Stimulated activated CD8-positive, alpha-beta memory T cell treated with anti-CD3 and anti-CD28 coated beads, Interleukin-7, amount 100 ng/mL, for 4 hours (primary cell): Measurements from ENCODE around the gene PCDHGA3.
"Not testable (repeated sequence)": the region's sequence is repeated elsewhere in the genome, so short reads cannot be mapped to it uniquely, and the experiment has no call there.

ENCODE experiments used
- DNase-seq, 2 donors: peaks; one replicate each; pipeline ENCODE4 v3.0.0-alpha.2; 2020; ENCODE audit warnings: low read depth in 2 of 2

PCDHGA3 gene

GRCh38 chr5:141343242-141343952 lies at the start of gene PCDHGA3:
Gene PCDHGA3 (plus strand): TSS chr5:141343829. CDS start chr5:141344034, 205 bp downstream.
- DNase-seq, result no peak

GRCh38 chr5:141298376-141298775 lies 45.3 kb upstream of the PCDHGA3 start:
- no peak for DNase-seq

DNA sequence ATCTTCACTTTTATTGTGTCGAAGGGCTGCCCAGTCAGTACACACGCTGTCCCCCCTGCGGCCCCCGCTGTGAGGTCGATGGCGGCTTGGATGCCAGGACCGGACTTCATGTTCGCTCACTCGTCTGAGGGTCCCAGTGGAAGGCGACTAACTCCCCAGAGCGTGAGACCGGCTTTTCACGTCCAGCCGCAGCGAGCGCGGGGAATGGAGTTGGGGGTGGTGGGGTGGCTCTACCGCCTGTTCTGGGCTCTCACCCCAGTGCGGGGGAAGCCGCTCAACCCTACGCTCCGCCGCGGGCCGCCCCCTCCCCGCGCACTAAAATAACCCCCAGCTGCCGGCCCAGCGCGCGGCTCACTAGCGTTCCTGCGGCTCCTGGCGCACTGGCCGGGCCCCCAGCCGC lies 39.9 kb upstream of the PCDHGA3 start, which contains the start of gene SLC25A2:
Gene SLC25A2 (minus strand): TSS at position 294 of the 400 bp plus-strand sequence. CDS start 184 bp downstream, at position 110.
- DNase-seq, result no peak

DNA sequence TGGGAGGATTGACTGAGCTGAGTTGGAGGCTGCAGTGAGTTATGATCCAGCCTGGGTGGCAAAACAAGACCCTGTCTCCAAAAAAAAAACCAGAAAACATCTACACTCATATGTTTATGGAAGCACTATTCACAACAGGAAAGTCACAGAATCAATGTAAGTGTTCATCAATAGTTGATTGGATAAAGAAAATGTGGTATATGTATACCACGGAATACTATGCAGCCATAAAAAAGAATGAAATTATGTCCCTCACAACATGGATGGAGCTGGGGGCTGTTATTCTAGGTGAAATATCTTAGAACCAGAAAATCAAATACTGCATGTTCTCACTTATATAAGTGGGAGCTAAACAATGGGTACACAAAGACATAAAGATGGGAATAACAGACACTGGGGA lies 37.0 kb upstream of the PCDHGA3 start:
- DNase-seq, result no peak

GRCh38 chr5:141313711-141314110 lies 29.9 kb upstream of the PCDHGA3 start:
- DNase-seq, result no peak

- not testable (repeated sequence) for DNase-seq
These were observed 26.7 kb upstream of the PCDHGA3 start for GRCh38 chr5:141316963-141317362.

DNA sequence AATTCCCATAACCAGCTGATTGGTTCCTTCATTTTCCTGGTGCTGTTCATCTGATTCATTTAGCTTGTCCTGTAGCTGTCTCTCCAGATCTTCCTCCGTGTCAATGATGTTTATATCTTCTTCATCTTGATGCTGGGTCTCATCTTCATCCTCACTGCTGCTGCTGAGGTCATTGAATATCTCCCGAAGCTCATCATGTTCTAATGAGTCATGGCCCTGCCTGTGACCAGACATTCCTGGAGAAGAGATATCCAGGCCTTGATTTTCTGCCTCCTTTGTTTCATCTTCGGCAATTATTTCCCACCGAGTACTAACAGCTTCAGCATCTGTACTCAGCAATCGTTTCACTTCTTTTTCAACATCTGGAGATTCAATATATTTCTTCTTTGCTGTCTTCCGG lies 24.4 kb upstream of the PCDHGA3 start:
- no peak for DNase-seq

- DNase-seq, result no peak
These were observed 23.9 kb upstream of the PCDHGA3 start for GRCh38 chr5:141319699-141320098.

DNA sequence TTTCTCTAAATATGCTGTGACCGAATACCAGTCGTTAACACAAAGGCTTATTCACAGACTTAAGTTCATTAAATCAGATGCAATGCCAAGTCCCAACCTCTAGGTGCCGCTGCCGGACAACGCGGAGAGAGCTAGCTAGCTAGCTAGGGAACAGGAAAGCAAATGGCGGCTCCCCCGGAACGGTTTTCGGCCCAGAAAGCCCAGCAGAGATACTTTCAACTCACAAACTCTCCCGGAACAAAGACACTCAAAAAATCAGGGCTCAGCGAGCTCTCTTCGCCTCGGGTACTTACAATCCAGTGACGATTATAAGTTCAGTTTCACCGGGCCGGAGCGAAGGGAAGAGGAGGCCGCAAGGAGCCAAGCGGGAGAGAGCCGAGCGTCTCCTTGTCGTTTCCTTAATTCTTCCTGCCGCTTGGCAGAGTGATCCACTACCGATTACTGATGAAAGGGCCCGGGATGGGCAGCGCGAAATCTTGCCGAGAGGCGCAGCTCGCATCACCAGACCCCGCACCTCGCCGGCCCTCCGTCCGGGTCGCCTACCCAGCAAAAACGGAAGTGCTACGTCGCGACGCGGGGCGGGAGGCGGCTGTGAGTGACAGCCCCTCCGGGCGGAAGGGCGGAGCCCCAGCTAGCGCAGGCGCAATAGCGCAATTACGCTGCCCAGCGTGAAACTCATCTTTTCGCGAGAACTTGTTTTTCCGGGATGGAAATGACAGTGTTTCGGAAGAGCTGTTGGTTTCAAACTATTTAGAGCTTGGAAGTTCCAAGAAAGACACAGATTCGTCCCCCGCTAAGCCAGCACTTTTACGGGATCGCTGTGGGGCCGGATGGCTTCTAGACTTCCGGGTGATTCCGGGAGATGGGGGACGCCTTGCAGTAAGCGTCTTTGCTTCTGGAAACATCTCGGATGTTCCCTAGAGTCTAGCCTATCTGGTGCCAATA lies 23.1 kb upstream of the PCDHGA3 start, which contains the start of gene TAF7:
Gene TAF7 (minus strand): TSS at position 560 of the 945 bp plus-strand sequence. CDS start 740 bp downstream, outside the sequence.
- peak; percentile 87 to 90 for DNase-seq

DNA sequence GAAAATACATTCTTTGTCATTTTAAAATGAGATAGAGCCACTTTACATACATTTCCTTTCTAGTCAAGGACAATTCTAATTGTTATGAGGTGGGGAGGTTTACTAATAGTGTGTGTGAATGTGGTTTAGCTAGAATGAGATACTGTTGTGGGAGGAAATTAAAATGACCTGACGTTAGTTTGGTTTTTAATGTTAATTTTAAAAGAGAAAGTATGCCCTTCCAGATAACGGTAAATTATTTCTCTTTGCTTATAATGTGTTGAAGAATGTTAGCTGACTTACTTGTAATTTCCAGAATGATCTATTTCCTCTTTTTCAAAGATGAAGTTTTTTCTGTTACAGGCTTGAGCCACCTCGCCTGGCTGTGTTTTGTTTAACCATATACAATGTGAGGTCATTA lies 21.4 kb upstream of the PCDHGA3 start:
- DNase-seq, result no peak

GRCh38 chr5:141326088-141326854 lies 17.4 kb upstream of the PCDHGA3 start:
- DNase-seq, result peak; percentile 46 to 50

GRCh38 chr5:141328231-141328630 lies 15.4 kb upstream of the PCDHGA3 start:
- DNase-seq, result no peak

DNA sequence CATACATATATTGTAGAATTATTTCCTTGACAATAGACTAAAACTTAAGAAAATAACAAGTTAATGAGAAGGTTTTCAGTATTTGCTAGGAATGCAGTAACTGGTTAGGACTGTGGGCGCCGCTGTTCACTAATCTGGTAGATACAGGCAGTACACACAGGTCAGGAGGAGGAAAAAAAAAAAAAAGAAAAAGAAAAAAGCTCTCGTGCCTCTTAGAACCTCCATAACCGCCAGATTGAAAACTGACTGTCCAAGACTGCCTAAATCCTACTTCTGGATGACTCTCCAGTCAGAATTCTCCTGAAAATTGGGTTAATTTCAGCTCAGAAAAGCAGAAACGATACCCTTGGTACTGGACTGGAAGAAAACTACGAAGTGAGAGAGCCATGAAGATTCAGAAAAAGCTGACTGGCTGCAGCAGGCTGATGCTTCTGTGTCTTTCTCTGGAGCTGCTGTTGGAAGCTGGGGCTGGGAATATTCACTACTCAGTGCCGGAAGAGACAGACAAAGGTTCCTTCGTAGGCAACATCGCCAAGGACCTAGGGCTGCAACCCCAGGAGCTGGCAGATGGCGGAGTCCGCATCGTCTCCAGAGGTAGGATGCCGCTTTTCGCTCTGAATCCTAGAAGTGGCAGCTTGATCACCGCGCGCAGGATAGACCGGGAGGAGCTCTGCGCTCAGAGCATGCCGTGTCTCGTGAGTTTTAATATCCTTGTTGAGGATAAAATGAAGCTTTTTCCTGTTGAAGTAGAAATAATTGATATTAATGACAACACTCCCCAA lies 13.1 kb upstream of the PCDHGA3 start, which contains the start of gene PCDHGA1:
Gene PCDHGA1 (plus strand): TSS at position 216 of the 782 bp plus-strand sequence.
- DNase-seq, result no peak

GRCh38 chr5:141332571-141332970 lies 11.1 kb upstream of the PCDHGA3 start:
- DNase-seq, result not testable (repeated sequence)

- DNase-seq, result no peak
These were observed 4.9 kb upstream of the PCDHGA3 start, which contains the start of gene PCDHGA2 for GRCh38 chr5:141338538-141339306. Gene PCDHGA2 (plus strand): TSS chr5:141338760.

DNA sequence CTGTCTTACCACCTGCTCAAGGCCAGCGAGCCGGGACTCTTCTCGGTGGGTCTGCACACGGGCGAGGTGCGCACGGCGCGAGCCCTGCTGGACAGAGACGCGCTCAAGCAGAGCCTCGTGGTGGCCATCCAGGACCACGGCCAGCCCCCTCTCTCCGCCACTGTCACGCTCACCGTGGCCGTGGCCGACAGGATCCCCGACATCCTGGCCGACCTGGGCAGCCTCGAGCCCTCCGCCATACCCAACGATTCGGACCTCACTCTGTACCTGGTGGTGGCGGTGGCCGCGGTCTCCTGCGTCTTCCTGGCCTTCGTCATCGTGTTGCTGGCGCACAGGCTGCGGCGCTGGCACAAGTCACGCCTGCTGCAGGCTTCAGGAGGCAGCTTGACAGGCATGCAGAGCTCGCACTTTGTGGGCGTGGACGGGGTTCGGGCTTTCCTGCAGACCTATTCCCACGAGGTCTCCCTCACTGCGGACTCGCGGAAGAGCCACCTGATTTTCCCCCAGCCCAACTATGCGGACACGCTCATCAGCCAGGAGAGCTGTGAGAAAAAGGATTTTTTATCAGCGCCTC lies 2.8 kb upstream of the PCDHGA3 start:
- not testable (repeated sequence) for DNase-seq

DNA sequence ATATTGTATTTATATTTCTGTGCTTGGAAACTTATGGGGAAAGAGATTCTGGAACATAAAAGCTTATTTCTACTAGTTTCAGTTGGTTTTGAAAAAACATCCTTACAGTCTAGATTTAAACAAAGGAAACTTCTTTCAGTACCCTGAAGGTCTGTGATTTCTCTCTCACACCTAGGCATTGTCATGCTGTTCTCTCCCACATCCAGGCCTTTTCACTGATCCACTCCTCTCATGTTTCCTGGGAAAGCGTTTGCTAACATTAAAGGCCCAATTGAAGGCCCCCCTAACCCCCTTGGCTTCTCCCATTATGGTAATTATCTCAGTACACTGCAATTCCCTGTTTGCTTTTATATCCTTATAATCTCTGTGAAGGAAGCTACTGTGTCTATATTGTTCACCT lies 856 bp upstream of the PCDHGA3 start:
- no peak for DNase-seq

DNA sequence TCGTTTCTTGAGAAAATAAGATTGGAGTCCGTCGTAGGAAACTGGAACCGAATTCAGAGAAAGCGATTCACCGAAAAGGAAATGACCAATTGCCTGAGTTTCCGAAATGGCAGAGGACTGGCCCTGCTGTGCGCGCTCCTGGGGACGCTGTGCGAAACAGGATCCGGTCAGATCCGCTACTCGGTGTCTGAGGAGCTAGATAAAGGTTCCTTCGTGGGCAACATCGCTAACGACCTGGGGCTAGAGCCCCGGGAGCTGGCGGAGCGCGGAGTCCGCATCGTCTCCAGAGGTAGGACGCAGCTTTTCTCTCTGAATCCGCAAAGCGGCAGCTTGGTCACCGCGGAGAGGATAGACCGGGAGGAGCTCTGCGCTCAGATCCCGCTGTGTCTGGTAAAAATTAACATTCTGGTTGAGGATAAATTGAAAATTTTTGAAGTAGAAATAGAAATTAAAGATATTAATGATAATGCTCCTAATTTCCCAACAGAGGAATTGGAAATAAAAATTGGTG lies 379 bp downstream of the PCDHGA3 start:
- no peak for DNase-seq

DNA sequence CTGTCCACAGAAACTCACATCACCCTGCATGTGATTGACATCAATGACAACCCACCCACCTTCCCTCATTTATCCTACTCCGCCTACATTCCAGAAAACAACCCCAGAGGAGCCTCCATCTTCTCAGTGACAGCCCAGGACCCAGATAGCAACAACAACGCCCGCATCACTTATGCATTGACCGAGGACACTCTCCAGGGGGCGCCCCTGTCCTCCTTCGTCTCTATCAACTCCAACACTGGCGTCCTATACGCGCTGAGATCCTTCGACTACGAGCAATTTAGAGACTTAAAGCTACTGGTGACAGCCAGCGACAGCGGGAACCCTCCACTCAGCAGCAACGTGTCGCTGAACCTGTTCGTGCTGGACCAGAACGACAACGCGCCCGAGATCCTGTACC lies 1.7 kb downstream of the PCDHGA3 start:
- no peak for DNase-seq
